ENCODE data around the gene SLIT3.

SLIT3 gene

GRCh38 chr5:168892618-168893186 is 408.2 kb downstream of the SLIT3 start:
- ChIA-PET POLR2A (no interaction called here), CTCF (no interaction called here)
- no peak for DNase-seq (ENCODE audit: extremely low spot score)
- TF ChIP-seq FOXK2 (IDR thresholded peaks at IDR 0.05): no peak
- no peak for TF ChIP-seq PKNOX1 (IDR thresholded peaks at IDR 0.05)
- no peak for TF ChIP-seq ZNF384 (IDR thresholded peaks at IDR 0.05)
- TF ChIP-seq ELF4 (IDR thresholded peaks at IDR 0.05): no peak
- TF ChIP-seq TARDBP (IDR thresholded peaks at IDR 0.05): no peak
- no peak for TF ChIP-seq FOXA1 (IDR thresholded peaks at IDR 0.05)
- TF ChIP-seq SUZ12 (IDR thresholded peaks at IDR 0.05): no peak
- TF ChIP-seq CTBP1 (IDR thresholded peaks at IDR 0.05; ENCODE audit: borderline replicate concordance): no peak
- TF ChIP-seq NFRKB (IDR thresholded peaks at IDR 0.05): no peak
- TF ChIP-seq BHLHE40 (IDR thresholded peaks at IDR 0.05; ENCODE audit: borderline replicate concordance): no peak
- TF ChIP-seq L3MBTL2 (conservative IDR thresholded peaks at IDR 0.05): no peak

- CTCF ChIA-PET: interaction anchor here (0.5 kb wide), 1 partner anchor 27 kb away, joined by 5 read pairs; no protein-coding TSS in a partner anchor
- no peak for TF ChIP-seq L3MBTL2 (conservative IDR thresholded peaks at IDR 0.05)
- DNase-seq (ENCODE audit: extremely low spot score): no peak
- POLR2A ChIA-PET: no interaction called here
Measured at GRCh38 chr5:168890816-168891812, 409.8 kb downstream of the SLIT3 start.

GRCh38 chr5:168889039-168889438 is 411.9 kb downstream of the SLIT3 start:
- no peak for DNase-seq (ENCODE audit: extremely low spot score)
- ChIA-PET POLR2A (no interaction called here), CTCF (no interaction called here)
- TF ChIP-seq NFRKB (IDR thresholded peaks at IDR 0.05) (no peak), FOXK2 (IDR thresholded peaks at IDR 0.05) (no peak), ARNT (IDR thresholded peaks at IDR 0.05) (no peak), FOXM1 (IDR thresholded peaks at IDR 0.05; ENCODE audit: borderline replicate concordance) (no peak), SP1 (IDR thresholded peaks at IDR 0.05) (no peak), CTBP1 (IDR thresholded peaks at IDR 0.05; ENCODE audit: borderline replicate concordance) (no peak), FOXA1 (IDR thresholded peaks at IDR 0.05) (no peak)

GRCh38 chr5:168887931-168888330 is 413.0 kb downstream of the SLIT3 start:
- TF ChIP-seq FOXA1 (IDR thresholded peaks at IDR 0.05): no peak
- TF ChIP-seq ZNF384 (IDR thresholded peaks at IDR 0.05): no peak
- ChIA-PET POLR2A (no interaction called here), CTCF (interaction anchor here (0.9 kb wide), 1 partner anchor 124 kb away, joined by 3 read pairs; no protein-coding TSS in a partner anchor)
- no peak for DNase-seq (ENCODE audit: extremely low spot score)

GRCh38 chr5:168886157-168886556 is 414.8 kb downstream of the SLIT3 start:
- POLR2A ChIA-PET: no interaction called here
- CTCF ChIA-PET: no interaction called here
- no peak for DNase-seq (ENCODE audit: extremely low spot score)
- TF ChIP-seq HDGF (IDR thresholded peaks at IDR 0.05; ENCODE audit: borderline replicate concordance) (no peak), SUZ12 (IDR thresholded peaks at IDR 0.05) (no peak), TARDBP (IDR thresholded peaks at IDR 0.05) (no peak), SP1 (IDR thresholded peaks at IDR 0.05) (no peak), NFRKB (IDR thresholded peaks at IDR 0.05) (no peak), ARNT (IDR thresholded peaks at IDR 0.05) (no peak), FOXA1 (IDR thresholded peaks at IDR 0.05) (no peak), FOXK2 (IDR thresholded peaks at IDR 0.05) (no peak)

GRCh38 chr5:168885324-168886120 is 415.4 kb downstream of the SLIT3 start:
- POLR2A ChIA-PET: interaction anchor here (0.6 to 0.7 kb wide), 2 partner anchors 115 to 310 kb away, joined by 3 read pairs; no protein-coding TSS in a partner anchor
- CTCF ChIA-PET: no interaction called here
- no peak for TF ChIP-seq HDGF (IDR thresholded peaks at IDR 0.05; ENCODE audit: borderline replicate concordance)
- TF ChIP-seq ZNF384 (IDR thresholded peaks at IDR 0.05): no peak
- no peak for TF ChIP-seq TARDBP (IDR thresholded peaks at IDR 0.05)
- no peak for TF ChIP-seq PKNOX1 (IDR thresholded peaks at IDR 0.05)
- no peak for TF ChIP-seq ARNT (IDR thresholded peaks at IDR 0.05)
- TF ChIP-seq SUZ12 (IDR thresholded peaks at IDR 0.05): no peak
- no peak for TF ChIP-seq NFRKB (IDR thresholded peaks at IDR 0.05)
- no peak for TF ChIP-seq LEF1 (IDR thresholded peaks at IDR 0.05; ENCODE audit: borderline replicate concordance)
- no peak for TF ChIP-seq FOXM1 (IDR thresholded peaks at IDR 0.05; ENCODE audit: borderline replicate concordance)
- no peak for TF ChIP-seq SP1 (IDR thresholded peaks at IDR 0.05)
- no peak for TF ChIP-seq BHLHE40 (IDR thresholded peaks at IDR 0.05; ENCODE audit: borderline replicate concordance)
- TF ChIP-seq L3MBTL2 (conservative IDR thresholded peaks at IDR 0.05): no peak
- TF ChIP-seq CTBP1 (IDR thresholded peaks at IDR 0.05; ENCODE audit: borderline replicate concordance): no peak
- no peak for TF ChIP-seq FOXA1 (IDR thresholded peaks at IDR 0.05)
- no peak for TF ChIP-seq ELF4 (IDR thresholded peaks at IDR 0.05)
- no peak for DNase-seq (ENCODE audit: extremely low spot score)
